Measurements from ENCODE around the gene GRIN2A. TPM values are rescaled to one million over a fixed set of nuclear protein-coding genes. Genes with fewer than 3 reads are reported as not detected.

The GRIN2A gene
- polyA plus RNA-seq, 1 donor from 2014 or later, result 0.11 TPM

DNA sequence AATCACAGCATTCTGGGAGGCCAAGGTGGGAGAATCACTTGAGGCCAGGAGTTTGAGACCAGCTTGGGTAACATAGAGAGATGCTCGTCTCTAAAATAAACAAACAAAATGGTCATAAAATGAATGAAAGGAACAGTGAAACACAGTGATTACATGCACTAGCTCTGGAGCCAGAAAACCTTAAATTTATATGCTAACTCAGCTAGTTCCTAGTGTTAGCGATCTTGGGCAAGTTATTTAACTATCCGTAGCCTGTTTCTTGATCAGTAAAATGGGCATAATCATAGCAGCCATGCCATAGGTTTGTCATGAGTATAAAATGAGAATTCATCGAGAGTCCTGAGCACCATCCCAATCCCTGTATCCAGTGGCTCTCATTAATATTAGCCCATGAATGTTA, 271.0 kb downstream of the GRIN2A start:
- Histone ChIP-seq H3F3A (ENCODE audit: insufficient read depth, low read length, poor library complexity, severe bottlenecking) (no peaks in the 10 kb centered on the region), H3K79me2 (replicated peaks; ENCODE audit: insufficient read depth, low read length) (no peaks in the 10 kb centered on the region), H3K4me3 (ENCODE audit: low read length) (no peak overlapping the region), H3K36me3 (ENCODE audit: insufficient read depth, low read length) (no peaks in the 10 kb centered on the region), H3K4me2 (ENCODE audit: low read length) (no peak overlapping the region), H2AFZ (ENCODE audit: low read depth, low read length) (no peak overlapping the region), H4K20me1 (ENCODE audit: insufficient read depth) (no peaks in the 10 kb centered on the region), H3K27me3 (ENCODE audit: insufficient read depth, low read depth, low read length) (no peaks in the 10 kb centered on the region), H3K27ac (ENCODE audit: low read length) (no peak overlapping the region), H3K9ac (ENCODE audit: low read length) (no peak overlapping the region), H3K9me2 (ENCODE audit: insufficient read depth, low read length) (no peaks in the 10 kb centered on the region), H3K9me3 (ENCODE audit: low read length) (no peaks in the 10 kb centered on the region)
- TF ChIP-seq SMC3 (conservative IDR thresholded peaks at IDR 0.05; ENCODE audit: poor library complexity), result no peak
- TF ChIP-seq POLR2AphosphoS5 (IDR thresholded peaks at IDR 0.05), result no peak
- no peak for TF ChIP-seq RAD21 (conservative IDR thresholded peaks at IDR 0.05)
- TF ChIP-seq EP300 (conservative IDR thresholded peaks at IDR 0.05; ENCODE audit: poor library complexity, severe bottlenecking), result no peak
- TF ChIP-seq, protein P1, sequence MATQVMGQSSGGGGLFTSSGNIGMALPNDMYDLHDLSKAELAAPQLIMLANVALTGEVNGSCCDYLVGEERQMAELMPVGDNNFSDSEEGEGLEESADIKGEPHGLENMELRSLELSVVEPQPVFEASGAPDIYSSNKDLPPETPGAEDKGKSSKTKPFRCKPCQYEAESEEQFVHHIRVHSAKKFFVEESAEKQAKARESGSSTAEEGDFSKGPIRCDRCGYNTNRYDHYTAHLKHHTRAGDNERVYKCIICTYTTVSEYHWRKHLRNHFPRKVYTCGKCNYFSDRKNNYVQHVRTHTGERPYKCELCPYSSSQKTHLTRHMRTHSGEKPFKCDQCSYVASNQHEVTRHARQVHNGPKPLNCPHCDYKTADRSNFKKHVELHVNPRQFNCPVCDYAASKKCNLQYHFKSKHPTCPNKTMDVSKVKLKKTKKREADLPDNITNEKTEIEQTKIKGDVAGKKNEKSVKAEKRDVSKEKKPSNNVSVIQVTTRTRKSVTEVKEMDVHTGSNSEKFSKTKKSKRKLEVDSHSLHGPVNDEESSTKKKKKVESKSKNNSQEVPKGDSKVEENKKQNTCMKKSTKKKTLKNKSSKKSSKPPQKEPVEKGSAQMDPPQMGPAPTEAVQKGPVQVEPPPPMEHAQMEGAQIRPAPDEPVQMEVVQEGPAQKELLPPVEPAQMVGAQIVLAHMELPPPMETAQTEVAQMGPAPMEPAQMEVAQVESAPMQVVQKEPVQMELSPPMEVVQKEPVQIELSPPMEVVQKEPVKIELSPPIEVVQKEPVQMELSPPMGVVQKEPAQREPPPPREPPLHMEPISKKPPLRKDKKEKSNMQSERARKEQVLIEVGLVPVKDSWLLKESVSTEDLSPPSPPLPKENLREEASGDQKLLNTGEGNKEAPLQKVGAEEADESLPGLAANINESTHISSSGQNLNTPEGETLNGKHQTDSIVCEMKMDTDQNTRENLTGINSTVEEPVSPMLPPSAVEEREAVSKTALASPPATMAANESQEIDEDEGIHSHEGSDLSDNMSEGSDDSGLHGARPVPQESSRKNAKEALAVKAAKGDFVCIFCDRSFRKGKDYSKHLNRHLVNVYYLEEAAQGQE (IDR thresholded peaks at IDR 0.05; ENCODE audit: borderline replicate concordance), result no peak
- no peak for TF ChIP-seq EZH2 (IDR thresholded peaks at IDR 0.05; ENCODE audit: borderline replicate concordance, insufficient read depth, low read length, poor library complexity, severe bottlenecking)
- TF ChIP-seq CTCF (IDR thresholded peaks at IDR 0.05; ENCODE audit: poor library complexity, severe bottlenecking), result no peak
- no peak for TF ChIP-seq TAF1 (IDR thresholded peaks at IDR 0.05; ENCODE audit: low read depth)
- TF ChIP-seq MXI1 (conservative IDR thresholded peaks at IDR 0.05; ENCODE audit: poor library complexity, severe bottlenecking), result no peak

DNA sequence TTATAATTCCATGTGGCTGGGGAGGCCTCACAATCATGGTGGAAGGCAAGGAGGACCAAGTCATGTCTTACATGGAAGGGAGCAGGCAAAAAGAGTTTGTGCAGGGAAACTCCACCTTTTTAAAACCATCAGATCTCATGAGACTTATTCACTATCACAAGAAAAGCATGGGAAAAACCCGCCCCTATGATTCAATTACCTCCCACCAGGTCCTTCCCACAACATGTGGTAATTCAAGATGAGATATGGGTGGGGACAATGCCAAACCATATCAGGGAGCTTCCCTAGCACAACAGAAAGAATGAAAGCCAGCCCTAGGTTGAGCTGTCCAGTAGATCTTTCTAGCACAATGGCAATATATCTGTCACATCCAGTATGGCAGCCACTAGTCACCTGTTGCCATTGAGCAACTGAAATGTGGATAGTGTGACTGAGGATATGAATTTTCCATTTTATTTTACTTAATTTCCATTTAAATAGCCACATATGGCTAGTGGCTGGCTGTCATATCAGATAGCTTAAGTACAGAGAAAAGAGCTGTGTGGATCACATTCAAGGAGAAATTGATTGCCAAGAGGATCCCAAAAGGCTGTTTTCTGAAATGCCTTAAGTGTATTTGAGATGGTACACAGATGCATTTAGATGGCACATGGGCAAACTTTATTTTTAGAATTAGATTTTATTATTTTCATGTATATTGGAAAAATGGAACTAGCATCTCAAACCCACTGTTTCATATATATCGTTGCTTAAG, 273.0 kb downstream of the GRIN2A start:
- H3K27ac ChIP-seq (ENCODE audit: low read length), result no peak overlapping the region
- H3K79me2 ChIP-seq (replicated peaks; ENCODE audit: insufficient read depth, low read length), result no peaks in the 10 kb centered on the region
- H3K9me2 ChIP-seq (ENCODE audit: insufficient read depth, low read length), result no peaks in the 10 kb centered on the region
- H3K9me3 ChIP-seq (ENCODE audit: low read length), result no peaks in the 10 kb centered on the region
- H3K36me3 ChIP-seq (ENCODE audit: insufficient read depth, low read length), result no peaks in the 10 kb centered on the region
- no peaks in the 10 kb centered on the region for H3F3A ChIP-seq (ENCODE audit: insufficient read depth, low read length, poor library complexity, severe bottlenecking)
- H3K27me3 ChIP-seq (ENCODE audit: insufficient read depth, low read depth, low read length), result no peaks in the 10 kb centered on the region
- H3K9ac ChIP-seq (ENCODE audit: low read length), result no peak overlapping the region
- TF ChIP-seq TAF1 (IDR thresholded peaks at IDR 0.05; ENCODE audit: low read depth) (no peak), SMC3 (conservative IDR thresholded peaks at IDR 0.05; ENCODE audit: poor library complexity) (no peak), MXI1 (conservative IDR thresholded peaks at IDR 0.05; ENCODE audit: poor library complexity, severe bottlenecking) (no peak), RAD21 (conservative IDR thresholded peaks at IDR 0.05) (no peak), CTCF (IDR thresholded peaks at IDR 0.05; ENCODE audit: poor library complexity, severe bottlenecking) (no peak), EZH2 (IDR thresholded peaks at IDR 0.05; ENCODE audit: borderline replicate concordance, insufficient read depth, low read length, poor library complexity, severe bottlenecking) (no peak), EP300 (conservative IDR thresholded peaks at IDR 0.05; ENCODE audit: poor library complexity, severe bottlenecking) (no peak), POLR2AphosphoS5 (IDR thresholded peaks at IDR 0.05) (no peak)
- TF ChIP-seq, protein P1 (IDR thresholded peaks at IDR 0.05; ENCODE audit: borderline replicate concordance), result no peak
- H2AFZ ChIP-seq (ENCODE audit: low read depth, low read length), result no peak overlapping the region
- no peaks in the 10 kb centered on the region for H4K20me1 ChIP-seq (ENCODE audit: insufficient read depth)
- no peak overlapping the region for H3K4me2 ChIP-seq (ENCODE audit: low read length)
- H3K4me3 ChIP-seq (ENCODE audit: low read length), result no peak overlapping the region
